ENCODE data around the gene MAGI1.
A peak's percentile ranks its signal among the peaks of the same experiment; 100 is the strongest.

Gene MAGI1

GRCh38 chr3:65830948-65831732, 207.6 kb downstream of the MAGI1 start:
- DNase-seq = no peak

- DNase-seq = no peak
Observed at GRCh38 chr3:65829228-65829627, 209.5 kb downstream of the MAGI1 start.

- no peak for DNase-seq
Observed at GRCh38 chr3:65828706-65829105, 210.0 kb downstream of the MAGI1 start.

GRCh38 chr3:65827076-65827475, 211.6 kb downstream of the MAGI1 start:
- no peak for DNase-seq

- no peak for DNase-seq
Observed at GRCh38 chr3:65824166-65824565, 214.6 kb downstream of the MAGI1 start.

GRCh38 chr3:65820600-65820999, 218.1 kb downstream of the MAGI1 start:
- no peak for DNase-seq

- no peak for DNase-seq
Observed at GRCh38 chr3:65819896-65820295, 218.8 kb downstream of the MAGI1 start.

GRCh38 chr3:65817553-65818126, 221.1 kb downstream of the MAGI1 start:
- no peak for DNase-seq

- peak in 1 of 3 experiments; percentile 2 for DNase-seq
Observed at GRCh38 chr3:65816208-65816607, 222.5 kb downstream of the MAGI1 start.

- DNase-seq = no peak
Observed at GRCh38 chr3:65814845-65815578, 223.7 kb downstream of the MAGI1 start.

GRCh38 chr3:65811892-65812291, 226.8 kb downstream of the MAGI1 start:
- no peak for DNase-seq

- no peak for DNase-seq
Observed at GRCh38 chr3:65811086-65811761, 227.5 kb downstream of the MAGI1 start.

GRCh38 chr3:65810302-65810701, 228.4 kb downstream of the MAGI1 start:
- DNase-seq = no peak

GRCh38 chr3:65809641-65810150, 229.0 kb downstream of the MAGI1 start:
- no peak for DNase-seq

GRCh38 chr3:65808824-65809223, 229.9 kb downstream of the MAGI1 start:
- no peak for DNase-seq

- no peak for DNase-seq
Observed at GRCh38 chr3:65808407-65808806, 230.3 kb downstream of the MAGI1 start.

- no peak for DNase-seq
Observed at GRCh38 chr3:65807225-65807624, 231.5 kb downstream of the MAGI1 start.

- DNase-seq = no peak
Observed at GRCh38 chr3:65806600-65806999, 232.1 kb downstream of the MAGI1 start.

GRCh38 chr3:65796676-65797075, 242.0 kb downstream of the MAGI1 start:
- DNase-seq = peak in 1 of 3 experiments; percentile 64

GRCh38 chr3:65795166-65795565, 243.6 kb downstream of the MAGI1 start:
- no peak for DNase-seq

- no peak for DNase-seq
Observed at GRCh38 chr3:65793495-65794200, 245.1 kb downstream of the MAGI1 start.

GRCh38 chr3:65788461-65788860, 250.3 kb downstream of the MAGI1 start:
- no peak for DNase-seq
